ENCODE measurements around the gene NACAD.
"Not testable (repeated sequence)": the region's sequence is repeated elsewhere in the genome, so short reads cannot be mapped to it uniquely, and the experiment has no call there.

The NACAD gene

DNA sequence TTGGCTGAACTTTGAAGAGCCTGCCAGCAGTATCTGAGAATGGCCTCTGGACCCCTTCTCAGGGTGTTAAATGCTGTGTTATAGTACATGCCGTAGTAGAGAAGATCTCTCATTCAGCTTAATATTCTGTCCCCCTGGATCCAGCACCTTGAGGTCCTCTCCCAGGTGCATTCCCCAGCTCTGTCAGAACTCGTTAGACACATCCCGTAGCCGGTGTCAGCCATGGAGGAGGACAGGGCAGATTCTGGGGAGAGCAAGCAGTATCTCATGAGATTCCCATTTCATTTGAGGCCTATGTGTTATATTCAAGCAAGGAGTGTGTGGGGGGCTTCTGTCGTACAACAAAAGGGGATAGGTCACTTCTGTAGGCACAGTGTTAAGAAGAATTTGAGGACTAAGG, 34.8 kb downstream of the NACAD start:
- no peak for DNase-seq (ENCODE audit: low read depth in 2 of 2)

DNA sequence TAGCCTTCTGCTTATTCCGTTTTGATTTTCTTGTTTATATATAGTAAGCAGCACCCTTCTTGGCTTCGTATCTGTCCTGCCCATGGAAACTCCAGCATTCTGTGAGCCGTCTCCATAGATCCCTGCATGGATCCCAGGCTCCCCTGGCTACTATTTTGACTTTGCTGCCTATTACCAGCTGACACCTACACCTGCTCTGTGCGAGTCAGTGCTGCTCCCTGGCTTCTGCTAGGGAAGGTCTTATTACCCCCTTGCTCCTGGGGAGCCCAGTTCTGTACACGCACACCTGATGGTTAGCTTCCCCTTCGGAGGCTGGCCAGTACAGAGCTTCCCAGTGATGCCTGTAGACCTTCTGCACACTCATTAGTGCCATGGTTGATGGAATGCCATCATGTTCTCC, 35.4 kb downstream of the NACAD start:
- DNase-seq (ENCODE audit: low read depth in 2 of 2), result no peak

DNA sequence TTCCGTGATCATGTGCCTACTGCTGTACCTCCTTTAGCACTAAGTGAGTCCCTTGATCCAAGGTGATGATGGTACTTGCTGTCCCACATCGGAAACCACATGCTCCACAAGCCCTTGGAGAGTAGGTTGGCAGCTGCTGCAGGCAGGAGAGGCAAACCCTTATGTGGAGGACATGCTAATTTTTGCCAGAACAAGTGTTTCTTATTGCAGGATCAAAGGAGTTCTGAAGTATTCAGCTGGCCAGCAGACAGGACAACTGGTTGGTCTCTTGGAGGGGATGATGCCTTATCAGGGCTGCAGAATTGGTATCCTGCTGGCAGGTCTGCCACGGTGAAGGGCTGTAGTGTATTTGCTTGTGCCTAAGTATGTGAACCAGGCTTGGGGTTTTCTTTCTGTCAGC, 36.8 kb downstream of the NACAD start:
- DNase-seq (ENCODE audit: low read depth in 2 of 2), result no peak

DNA sequence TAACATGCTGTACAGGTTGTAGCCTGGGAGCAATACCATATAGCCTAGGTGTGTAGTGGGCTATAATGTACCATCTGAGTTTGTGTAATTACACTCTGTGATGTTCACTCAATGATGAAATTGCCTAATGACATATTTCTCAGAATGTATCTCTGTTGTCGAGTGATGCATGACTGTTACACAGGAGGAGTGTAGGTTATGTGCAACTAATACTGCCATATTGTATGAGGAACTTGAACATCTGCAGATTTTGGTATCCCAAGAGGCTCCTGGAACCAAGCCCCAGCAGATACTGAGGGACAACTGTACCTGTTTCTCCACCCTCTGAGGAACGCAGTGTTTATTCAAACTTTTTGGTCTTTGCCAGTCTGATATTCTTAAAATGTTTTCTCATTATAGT, 38.6 kb downstream of the NACAD start:
- no peak for DNase-seq (ENCODE audit: low read depth in 2 of 2)

DNA sequence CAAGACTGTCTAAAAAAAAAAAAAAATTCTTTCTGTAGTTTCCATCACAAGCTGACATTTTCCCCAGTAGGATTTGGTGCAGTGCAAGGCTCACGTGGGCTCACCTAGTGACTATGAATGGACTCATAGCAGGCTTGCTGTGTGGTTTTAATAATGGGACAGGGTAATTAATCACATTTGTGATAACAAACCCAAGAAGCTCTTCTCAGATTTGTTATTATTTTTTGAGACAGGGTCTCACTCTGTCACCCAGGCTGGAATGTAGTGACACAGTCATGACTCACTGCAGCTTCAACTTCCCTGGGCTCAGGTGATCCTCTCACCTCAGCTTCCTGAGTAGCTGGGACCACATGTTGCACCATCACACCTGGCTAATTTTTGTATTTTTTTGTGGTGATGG, 40.0 kb downstream of the NACAD start:
- DNase-seq (ENCODE audit: low read depth in 2 of 2), result no peak

DNA sequence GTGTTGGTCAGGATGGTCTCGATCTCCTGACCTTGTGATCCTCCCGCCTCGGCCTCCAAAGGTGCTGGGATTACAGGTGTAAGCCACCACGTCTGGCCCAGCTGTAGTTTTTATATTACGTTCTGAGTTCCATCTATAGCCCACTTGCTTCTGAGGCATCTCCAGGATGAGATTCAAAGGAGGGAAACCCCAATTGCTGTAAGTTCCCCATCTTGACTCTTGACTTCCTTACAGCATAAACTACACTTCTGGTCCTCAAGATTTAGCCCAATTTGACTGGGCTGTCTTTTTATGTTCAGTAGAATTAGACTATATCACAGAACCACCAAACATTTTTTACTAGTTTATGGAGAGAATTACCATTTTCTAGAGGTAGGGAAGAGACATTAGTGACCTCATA, 44.4 kb downstream of the NACAD start:
- no peak for DNase-seq (ENCODE audit: low read depth in 2 of 2)

DNA sequence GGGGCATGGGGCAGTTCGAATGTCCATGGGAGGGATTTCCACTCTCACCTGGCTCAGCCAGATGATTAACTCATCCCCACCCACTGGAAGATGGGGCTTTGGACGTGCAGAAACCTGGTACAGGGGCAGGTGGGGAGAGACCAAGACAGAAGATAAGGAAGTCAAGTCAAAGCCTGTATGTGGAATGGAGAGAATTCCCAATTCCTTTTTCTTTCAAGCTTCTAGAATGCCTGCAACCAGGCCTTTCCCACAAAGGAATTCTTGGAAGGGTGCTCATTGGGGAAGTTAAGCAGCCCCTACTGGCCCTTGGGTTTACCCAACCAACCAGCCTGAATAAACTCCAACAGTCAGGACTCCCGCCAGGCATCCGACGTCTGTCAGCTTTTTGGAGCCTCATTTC, 49.7 kb downstream of the NACAD start:
- no peak for DNase-seq (ENCODE audit: low read depth in 2 of 2)

DNA sequence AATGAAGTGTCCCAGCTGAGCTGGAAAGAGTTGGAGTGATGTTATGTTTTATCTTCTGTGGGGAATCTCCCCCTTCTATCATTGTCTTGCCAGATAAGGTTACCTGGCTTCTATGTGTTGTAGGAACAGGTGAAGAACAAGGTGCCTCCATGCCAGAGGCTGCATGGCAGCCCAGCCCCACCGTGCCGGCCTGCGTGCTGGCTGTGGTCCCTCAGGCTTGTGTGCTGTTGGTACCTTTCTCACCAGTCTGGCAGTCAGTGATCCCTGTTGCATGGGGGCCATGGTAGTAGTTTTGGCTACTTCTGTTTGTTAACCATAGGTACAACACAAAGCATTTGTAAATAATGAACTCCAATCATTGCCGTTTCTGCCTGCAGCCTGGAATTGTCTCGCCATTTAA, 50.9 kb downstream of the NACAD start:
- no peak for DNase-seq (ENCODE audit: low read depth in 2 of 2)

DNA sequence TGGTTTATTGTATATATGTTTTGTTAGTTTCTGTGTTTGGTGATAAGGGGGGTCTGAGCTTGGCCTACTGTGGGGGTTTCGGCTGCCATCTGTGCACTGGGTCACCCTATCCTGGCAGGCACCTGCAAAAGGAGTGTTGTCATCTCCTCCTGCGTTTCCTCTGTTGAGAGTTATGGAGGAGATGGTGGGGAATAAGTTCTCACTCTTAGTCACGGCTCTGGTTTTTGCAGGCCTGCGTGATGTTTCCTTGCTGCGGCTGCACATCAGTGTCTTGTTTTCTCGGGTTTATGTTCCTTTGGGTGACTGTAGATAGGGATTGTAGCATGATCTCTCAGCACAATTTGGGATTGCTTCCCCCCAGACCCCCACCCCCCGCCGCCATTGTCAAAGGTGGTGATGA, 52.0 kb downstream of the NACAD start:
- DNase-seq (ENCODE audit: low read depth in 2 of 2), result no peak

DNA sequence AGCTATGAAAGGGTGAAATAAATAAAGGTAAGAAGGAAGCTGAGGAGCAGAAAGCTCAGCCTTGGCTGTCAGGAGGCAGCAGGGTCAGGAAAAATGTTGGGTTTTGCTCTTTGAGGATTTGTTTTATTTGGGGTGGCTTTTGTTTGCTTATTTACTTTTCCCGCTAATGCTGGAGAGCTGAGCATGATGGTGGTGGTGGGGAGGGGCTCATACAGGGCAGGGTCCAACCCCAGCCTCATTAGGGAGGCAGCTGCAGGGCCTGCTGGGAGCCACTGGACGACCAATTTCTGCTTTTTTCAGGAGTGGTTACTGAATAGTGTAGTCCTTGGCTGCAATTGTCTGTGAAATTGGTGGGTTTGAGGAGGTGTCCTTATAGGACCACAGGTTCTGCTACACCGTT, 52.5 kb downstream of the NACAD start:
- DNase-seq (ENCODE audit: low read depth in 2 of 2), result no peak

DNA sequence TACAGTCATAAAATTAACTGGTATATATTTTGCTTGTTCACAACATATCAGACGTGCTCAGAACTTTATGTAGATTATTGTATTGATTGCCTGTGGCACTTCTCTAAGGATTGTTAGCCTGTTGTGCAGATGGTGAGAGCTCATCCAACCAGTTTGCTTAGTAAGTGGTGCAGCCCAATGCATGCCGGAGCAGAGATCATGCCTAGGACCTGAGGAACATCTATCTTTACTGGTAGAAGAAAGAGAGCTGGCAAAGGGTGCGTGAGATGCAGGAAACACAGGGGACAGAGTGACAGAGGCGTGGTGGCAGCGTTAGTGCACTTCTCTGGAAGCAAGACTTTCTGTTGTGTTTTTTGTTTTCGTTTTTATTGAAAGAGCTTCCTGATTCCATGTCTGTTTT, 52.9 kb downstream of the NACAD start:
- no peak for DNase-seq (ENCODE audit: low read depth in 2 of 2)

DNA sequence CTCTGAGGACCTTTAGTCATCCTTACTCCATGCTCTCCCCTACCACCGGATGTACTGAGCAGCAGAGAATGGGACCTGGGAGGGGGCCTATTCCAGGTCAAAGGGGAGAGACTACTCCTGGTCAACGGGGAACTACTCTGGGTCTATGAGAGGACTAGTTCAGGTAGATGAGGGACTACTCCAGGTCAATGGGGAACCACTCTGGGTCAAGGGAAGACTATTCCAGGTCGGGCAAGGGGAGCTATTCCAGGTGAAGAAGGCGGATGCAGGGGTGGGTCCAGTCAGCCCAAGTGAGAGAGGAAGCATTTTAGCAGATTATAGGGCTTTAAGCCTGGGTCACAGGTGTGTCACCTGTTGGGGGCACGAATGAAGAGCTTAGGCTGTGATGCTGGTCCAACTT, 53.4 kb downstream of the NACAD start:
- no peak for DNase-seq (ENCODE audit: low read depth in 2 of 2)

DNA sequence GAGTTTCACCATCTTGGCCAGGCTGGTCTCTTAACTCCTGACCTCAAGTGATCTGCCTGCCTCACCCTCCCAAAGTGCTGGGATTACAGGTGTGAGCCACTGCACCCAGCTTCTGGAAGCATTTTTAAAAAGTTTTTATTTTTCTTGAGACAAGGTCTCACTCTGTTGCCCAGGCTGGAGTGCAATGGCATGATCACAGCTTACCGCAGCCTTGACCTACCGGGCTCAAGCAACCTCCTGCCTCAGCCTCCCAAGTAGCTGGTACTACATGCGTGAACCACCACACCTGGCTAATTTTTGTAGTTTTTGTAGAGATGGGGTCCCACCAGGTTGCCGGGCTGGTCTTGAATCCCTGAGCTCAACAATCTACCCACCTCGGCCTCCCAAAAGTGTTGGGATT, 54.1 kb downstream of the NACAD start:
- not testable (repeated sequence) for DNase-seq (ENCODE audit: low read depth in 2 of 2)

DNA sequence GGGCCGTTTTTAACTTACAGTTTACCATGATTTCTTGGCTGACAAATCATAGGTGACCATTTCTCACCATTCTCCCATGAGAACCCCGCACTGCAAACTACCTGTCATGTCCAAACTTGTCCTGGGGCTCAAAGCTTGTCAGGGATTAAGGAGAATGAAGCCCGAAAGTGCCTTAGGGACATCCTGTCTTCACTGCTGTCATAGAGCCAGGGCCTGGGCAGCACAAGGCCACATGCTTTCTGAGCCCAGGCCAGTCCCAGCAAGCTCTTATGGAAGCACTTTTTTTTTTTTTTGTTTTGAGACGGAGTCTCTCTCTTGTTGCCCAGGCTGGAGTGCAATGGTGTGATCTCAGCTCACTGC, 54.9 kb downstream of the NACAD start:
- no peak for DNase-seq (ENCODE audit: low read depth in 2 of 2)

DNA sequence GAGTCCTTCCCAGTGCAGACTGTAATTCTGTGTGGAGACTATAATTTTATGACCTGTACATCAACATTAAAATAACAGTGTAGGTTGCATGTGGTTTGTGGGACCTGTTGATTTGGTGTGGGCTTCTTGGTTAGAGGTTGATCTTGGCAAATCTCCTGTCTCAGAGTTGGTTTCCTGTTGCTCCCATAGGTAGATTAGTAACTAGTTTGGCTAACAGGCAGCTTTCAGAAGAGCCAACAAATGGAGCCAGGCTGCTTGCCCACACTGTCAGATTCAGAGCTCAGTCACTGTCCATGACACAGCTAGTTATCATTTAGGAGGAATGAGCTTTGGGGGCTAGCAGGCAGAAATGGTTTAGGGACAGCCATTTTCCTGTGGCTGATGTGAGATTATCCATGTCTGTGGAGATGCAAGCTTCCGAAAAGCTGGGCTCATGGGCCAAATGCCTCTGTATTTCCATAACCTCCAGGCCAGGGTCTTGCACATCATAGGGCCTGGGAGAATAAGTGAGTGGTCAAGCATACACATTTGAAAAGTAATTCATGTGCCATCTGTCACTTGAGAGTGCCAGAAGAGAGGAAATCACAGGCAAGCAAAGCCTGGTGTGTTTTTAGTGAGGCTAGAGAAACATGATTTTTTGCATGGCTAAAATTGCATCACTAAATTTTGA, 55.4 kb downstream of the NACAD start:
- DNase-seq (ENCODE audit: low read depth in 2 of 2), result no peak

DNA sequence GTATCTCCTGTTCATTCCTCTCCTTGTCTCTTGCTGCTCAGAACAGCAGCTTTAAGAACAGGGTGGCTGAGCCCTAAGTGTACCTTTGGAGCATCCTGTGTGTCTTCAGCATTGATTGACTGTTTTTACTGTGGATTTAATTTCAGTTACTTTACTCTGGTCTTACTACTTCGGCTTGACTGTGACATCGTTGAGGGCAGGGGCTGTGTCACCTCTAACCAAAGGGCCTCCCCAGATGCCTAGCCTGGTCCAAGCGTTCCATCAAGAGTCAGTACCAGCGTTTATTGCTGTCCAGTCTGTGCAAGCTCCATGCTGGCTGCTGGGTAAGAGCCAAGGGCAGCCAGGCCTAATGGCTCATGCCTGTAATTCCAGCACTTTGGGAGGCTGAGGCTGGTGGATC, 56.3 kb downstream of the NACAD start:
- no peak for DNase-seq (ENCODE audit: low read depth in 2 of 2)

DNA sequence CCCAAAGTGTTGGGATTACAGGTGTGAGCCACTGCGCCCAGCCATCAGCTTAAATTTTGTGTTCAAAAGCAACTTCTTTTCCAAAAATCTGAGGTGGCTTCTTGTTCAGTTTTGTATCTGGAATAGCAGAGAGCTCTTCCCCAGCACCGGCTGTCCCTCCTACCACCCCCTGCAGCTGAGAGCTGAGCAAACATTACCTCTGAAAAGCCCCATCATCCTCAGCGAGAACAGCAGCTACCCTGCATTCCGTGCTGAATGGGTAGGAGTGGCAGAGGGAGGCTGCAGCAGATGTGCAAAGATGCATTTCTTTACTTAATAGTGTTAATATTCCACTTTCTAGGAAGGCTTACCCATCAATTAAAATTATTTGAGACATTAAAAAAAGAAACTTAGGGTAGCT, 56.9 kb downstream of the NACAD start:
- no peak for DNase-seq (ENCODE audit: low read depth in 2 of 2)

Data from stimulated activated CD8-positive, alpha-beta memory T cell treated with anti-CD3 and anti-CD28 coated beads, Interleukin-2, amount 100 ng/mL, for 48 hours (primary cell).